K562 (cell line): ENCODE results near the gene XRRA1. TPM values are rescaled to one million over a fixed set of nuclear protein-coding genes. Genes with fewer than 3 reads are reported as not detected.
A peak's percentile ranks its signal among the peaks of the same experiment; 100 is the strongest.

Experiments
- CCNT2 ChIP-seq: IDR thresholded peaks from 2 replicates; pipeline ENCODE4 v1.6.1; 2011; ENCODE audit warnings: borderline replicate concordance, low read depth, mild to moderate bottlenecking, moderate library complexity, mixed read lengths, low read length; ENCODE audit not compliant: insufficient read length; ENCODE audit errors: extremely low read depth
- ETV6 ChIP-seq, 3 experiments: fragments of 150-350 bp in 1 of 3; sonication (generic) in 1 of 3; formaldehyde crosslinking in 1 of 3; IDR thresholded peaks; 2 replicates each; pipeline versions ENCODE4 v1.6.1 to v1.8.0; 2014 to 2022; ENCODE audit warnings: borderline replicate concordance in 2 of 3, low read depth in 2 of 3, antibody characterized with exemption in 1 of 3, low read length in 1 of 3, mild to moderate bottlenecking in 1 of 3, missing genetic modification reagents in 1 of 3
- L3MBTL2 ChIP-seq: fragments of 450-650 bp; IDR thresholded peaks from 2 replicates; pipeline ENCODE4 v1.6.1; 2016; ENCODE audit warnings: mild to moderate bottlenecking, moderate library complexity
- POU5F1 ChIP-seq: fragments of 150-350 bp; IDR thresholded peaks from 2 replicates; pipeline ENCODE4 v1.6.1; 2014; ENCODE audit warnings: borderline replicate concordance, low read length, low read depth, mild to moderate bottlenecking; ENCODE audit not compliant: partially characterized antibody
- polyA plus RNA-seq, 8 experiments: library from polyadenylated mRNA; depleted of rRNA in 4 of 8; stranded (reverse) in 5 of 8; unstranded in 3 of 8; fragments of >200 nt; fragmentation: Nextera tagmentation in 2 of 8; fragmentation: Illumina TruSeq in 1 of 8; extraction: Ambion mirVana in 2 of 8; extraction: Trizol in 1 of 8; gene quantifications; 2 replicates each; pipeline versions ENCODE4 v1.2.1 to v1.2.3, GENCODE V29; 2011 to 2014; ENCODE audit warnings: inconsistent platforms in 1 of 8, missing spikeins in 1 of 8
- total RNA-seq, 7 experiments: library from RNA; depleted of rRNA in 6 of 7; stranded (reverse); fragments of >200 nt in 6 of 7; fragmentation: Illumina TruSeq in 2 of 7; extraction: Trizol in 2 of 7; gene quantifications; 2 replicates each; pipeline versions ENCODE4 v1.2.1 to v1.2.3, GENCODE V29; 2011 to 2021; ENCODE audit warnings: low replicate concordance in 1 of 7
- TF ChIP-seq, protein P1 (sequence below): sonication (generic); formaldehyde crosslinking; IDR thresholded peaks from 2 replicates; pipeline ENCODE4 v1.8.0; 2022; ENCODE audit warnings: mild to moderate bottlenecking, low read depth, missing genetic modification reagents
- TF ChIP-seq, protein P2 (sequence below): fragments of 450-650 bp; IDR thresholded peaks from 2 replicates; pipeline ENCODE4 v1.7.0; 2016; ENCODE audit warnings: borderline replicate concordance
- TF ChIP-seq, protein P3 (sequence below): fragments of 250-450 bp; sonication (Bioruptor Pico); IDR thresholded peaks from 2 replicates; pipeline ENCODE4 v1.4.0; 2020; ENCODE audit warnings: mild to moderate bottlenecking, moderate library complexity
- TF ChIP-seq, protein P4 (sequence below), 2 experiments: fragments of 450-650 bp; formaldehyde crosslinking in 1 of 2; IDR thresholded peaks; 2 replicates each; pipeline versions ENCODE4 v1.4.0 to v1.6.1; 2014 to 2020; ENCODE audit warnings: mild to moderate bottlenecking in 2 of 2, borderline replicate concordance in 1 of 2, low read depth in 1 of 2
- TF ChIP-seq, protein P5 (sequence below): fragments of 250-450 bp; sonication (Bioruptor Pico); IDR thresholded peaks from 2 replicates; pipeline ENCODE4 v1.8.0; 2021; ENCODE audit warnings: moderate library complexity, mild to moderate bottlenecking, inconsistent platforms

Gene XRRA1
- total and polyA plus RNA-seq, 9 of the 15 experiments (the other 6 are each of a cell fraction or from before 2014, with no cell fraction given): 5.0 to 22.5 (median 16.0) TPM

DNA sequence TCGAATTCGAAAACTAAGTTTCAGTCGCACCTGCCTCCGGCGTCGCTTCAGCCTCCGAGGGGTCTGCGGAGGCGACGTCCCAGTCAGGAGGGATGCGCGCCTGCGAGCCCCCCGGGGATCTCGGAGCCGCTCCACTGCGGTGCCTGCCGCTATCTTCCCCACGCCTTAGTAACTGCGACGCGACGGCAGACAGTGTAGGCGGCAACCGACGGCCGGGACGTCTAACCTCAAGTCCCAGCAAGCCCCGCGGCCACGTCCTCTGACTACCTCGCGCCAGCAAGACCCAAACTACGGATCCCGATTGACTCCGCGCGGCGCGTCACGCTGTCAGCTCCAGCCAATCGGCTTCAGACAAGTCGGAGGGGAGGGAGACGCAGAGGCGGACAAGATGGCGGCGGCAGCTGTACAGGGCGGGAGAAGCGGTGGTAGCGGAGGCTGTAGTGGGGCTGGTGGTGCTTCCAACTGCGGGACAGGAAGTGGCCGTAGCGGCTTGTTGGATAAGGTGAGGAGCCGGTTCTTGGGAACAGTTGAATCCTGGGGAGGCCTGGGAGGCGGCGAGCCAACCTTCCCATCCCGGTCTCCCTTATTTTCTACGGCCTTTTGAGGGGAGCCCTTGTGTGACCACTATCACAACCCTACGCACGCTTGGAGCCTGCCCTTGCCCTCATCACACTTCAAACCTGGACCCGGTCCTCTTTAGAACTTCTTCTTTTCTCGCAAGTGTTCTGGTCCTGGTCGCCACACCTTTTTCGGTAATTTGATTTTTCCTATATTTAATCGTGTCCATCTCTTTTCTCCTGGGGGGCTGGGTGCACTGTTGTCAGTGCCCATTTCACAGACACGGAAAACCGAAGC, at the start of gene XRRA1, which contains the start of gene SPCS2 (continued):
- TF ChIP-seq, protein P1, sequence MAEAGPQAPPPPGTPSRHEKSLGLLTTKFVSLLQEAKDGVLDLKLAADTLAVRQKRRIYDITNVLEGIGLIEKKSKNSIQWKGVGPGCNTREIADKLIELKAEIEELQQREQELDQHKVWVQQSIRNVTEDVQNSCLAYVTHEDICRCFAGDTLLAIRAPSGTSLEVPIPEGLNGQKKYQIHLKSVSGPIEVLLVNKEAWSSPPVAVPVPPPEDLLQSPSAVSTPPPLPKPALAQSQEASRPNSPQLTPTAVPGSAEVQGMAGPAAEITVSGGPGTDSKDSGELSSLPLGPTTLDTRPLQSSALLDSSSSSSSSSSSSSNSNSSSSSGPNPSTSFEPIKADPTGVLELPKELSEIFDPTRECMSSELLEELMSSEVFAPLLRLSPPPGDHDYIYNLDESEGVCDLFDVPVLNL: peak; percentile 79
- TF ChIP-seq CCNT2 (peak; percentile 87), POU5F1 (no peak), L3MBTL2 (peak; percentile 93), ETV6 (IDR thresholded peaks at IDR 0.05; ENCODE audit: borderline replicate concordance in 1 of 2, low read depth in 2 of 2, low read length in 1 of 2) (no peak), ETV6 (CRISPR knock-in tag; IDR thresholded peaks at IDR 0.05; ENCODE audit: borderline replicate concordance) (no peak)
- TF ChIP-seq, protein P2, sequence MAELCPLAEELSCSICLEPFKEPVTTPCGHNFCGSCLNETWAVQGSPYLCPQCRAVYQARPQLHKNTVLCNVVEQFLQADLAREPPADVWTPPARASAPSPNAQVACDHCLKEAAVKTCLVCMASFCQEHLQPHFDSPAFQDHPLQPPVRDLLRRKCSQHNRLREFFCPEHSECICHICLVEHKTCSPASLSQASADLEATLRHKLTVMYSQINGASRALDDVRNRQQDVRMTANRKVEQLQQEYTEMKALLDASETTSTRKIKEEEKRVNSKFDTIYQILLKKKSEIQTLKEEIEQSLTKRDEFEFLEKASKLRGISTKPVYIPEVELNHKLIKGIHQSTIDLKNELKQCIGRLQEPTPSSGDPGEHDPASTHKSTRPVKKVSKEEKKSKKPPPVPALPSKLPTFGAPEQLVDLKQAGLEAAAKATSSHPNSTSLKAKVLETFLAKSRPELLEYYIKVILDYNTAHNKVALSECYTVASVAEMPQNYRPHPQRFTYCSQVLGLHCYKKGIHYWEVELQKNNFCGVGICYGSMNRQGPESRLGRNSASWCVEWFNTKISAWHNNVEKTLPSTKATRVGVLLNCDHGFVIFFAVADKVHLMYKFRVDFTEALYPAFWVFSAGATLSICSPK: no peak
- TF ChIP-seq, protein P3, sequence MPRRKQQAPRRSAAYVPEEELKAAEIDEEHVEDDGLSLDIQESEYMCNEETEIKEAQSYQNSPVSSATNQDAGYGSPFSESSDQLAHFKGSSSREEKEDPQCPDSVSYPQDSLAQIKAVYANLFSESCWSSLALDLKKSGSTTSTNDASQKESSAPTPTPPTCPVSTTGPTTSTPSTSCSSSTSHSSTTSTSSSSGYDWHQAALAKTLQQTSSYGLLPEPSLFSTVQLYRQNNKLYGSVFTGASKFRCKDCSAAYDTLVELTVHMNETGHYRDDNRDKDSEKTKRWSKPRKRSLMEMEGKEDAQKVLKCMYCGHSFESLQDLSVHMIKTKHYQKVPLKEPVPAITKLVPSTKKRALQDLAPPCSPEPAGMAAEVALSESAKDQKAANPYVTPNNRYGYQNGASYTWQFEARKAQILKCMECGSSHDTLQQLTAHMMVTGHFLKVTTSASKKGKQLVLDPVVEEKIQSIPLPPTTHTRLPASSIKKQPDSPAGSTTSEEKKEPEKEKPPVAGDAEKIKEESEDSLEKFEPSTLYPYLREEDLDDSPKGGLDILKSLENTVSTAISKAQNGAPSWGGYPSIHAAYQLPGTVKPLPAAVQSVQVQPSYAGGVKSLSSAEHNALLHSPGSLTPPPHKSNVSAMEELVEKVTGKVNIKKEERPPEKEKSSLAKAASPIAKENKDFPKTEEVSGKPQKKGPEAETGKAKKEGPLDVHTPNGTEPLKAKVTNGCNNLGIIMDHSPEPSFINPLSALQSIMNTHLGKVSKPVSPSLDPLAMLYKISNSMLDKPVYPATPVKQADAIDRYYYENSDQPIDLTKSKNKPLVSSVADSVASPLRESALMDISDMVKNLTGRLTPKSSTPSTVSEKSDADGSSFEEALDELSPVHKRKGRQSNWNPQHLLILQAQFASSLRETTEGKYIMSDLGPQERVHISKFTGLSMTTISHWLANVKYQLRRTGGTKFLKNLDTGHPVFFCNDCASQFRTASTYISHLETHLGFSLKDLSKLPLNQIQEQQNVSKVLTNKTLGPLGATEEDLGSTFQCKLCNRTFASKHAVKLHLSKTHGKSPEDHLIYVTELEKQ (CRISPR knock-in tag): no peak
- TF ChIP-seq, protein P4, sequence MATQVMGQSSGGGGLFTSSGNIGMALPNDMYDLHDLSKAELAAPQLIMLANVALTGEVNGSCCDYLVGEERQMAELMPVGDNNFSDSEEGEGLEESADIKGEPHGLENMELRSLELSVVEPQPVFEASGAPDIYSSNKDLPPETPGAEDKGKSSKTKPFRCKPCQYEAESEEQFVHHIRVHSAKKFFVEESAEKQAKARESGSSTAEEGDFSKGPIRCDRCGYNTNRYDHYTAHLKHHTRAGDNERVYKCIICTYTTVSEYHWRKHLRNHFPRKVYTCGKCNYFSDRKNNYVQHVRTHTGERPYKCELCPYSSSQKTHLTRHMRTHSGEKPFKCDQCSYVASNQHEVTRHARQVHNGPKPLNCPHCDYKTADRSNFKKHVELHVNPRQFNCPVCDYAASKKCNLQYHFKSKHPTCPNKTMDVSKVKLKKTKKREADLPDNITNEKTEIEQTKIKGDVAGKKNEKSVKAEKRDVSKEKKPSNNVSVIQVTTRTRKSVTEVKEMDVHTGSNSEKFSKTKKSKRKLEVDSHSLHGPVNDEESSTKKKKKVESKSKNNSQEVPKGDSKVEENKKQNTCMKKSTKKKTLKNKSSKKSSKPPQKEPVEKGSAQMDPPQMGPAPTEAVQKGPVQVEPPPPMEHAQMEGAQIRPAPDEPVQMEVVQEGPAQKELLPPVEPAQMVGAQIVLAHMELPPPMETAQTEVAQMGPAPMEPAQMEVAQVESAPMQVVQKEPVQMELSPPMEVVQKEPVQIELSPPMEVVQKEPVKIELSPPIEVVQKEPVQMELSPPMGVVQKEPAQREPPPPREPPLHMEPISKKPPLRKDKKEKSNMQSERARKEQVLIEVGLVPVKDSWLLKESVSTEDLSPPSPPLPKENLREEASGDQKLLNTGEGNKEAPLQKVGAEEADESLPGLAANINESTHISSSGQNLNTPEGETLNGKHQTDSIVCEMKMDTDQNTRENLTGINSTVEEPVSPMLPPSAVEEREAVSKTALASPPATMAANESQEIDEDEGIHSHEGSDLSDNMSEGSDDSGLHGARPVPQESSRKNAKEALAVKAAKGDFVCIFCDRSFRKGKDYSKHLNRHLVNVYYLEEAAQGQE (IDR thresholded peaks at IDR 0.05; ENCODE audit: borderline replicate concordance): peak; percentile 78
- TF ChIP-seq, protein P4 (CRISPR knock-in tag; IDR thresholded peaks at IDR 0.05; ENCODE audit: low read depth): no peak
- TF ChIP-seq, protein P5, sequence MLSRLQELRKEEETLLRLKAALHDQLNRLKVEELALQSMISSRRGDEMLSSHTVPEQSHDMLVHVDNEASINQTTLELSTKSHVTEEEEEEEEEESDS: no peak
